DOHH2 (cell line): ENCODE data around the gene TMEM54.

Experiments used
- EZH2phosphoT487 ChIP-seq: fragments of 200-600 bp; sonication (generic); IDR thresholded peaks from 2 replicates; pipeline ENCODE4 v1.6.1; 2017; ENCODE audit warnings: borderline replicate concordance, mild to moderate bottlenecking, antibody characterized with exemption, low read length, moderate library complexity, mixed read lengths
- TF ChIP-seq, protein P1 (sequence below): fragments of 200-600 bp; sonication (generic); IDR thresholded peaks from one replicate; pipeline ENCODE4 v1.5.1; 2014; ENCODE audit warnings: antibody characterized with exemption, mild to moderate bottlenecking, low read depth, low read length; ENCODE audit not compliant: poor library complexity, severe bottlenecking

DNA sequence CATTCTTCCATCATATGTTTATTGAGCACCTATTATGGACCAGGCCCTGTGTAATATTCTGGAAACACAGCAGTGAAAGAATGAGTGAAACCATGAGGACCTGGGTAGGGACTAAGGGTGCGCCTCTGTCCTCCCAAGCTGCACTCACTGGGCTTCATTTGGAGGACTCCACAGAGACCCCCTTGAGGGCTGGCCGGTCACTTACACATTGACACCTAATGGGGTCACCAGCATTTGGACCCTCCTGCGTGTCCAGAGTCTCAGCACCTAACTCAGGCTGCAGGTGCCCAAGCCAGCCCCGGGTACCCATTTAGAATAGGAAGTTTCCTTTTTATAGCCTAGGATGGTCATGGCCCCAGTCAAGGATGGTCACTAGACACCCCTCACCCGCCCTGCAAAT, 27.7 kb downstream of the TMEM54 start:
- TF ChIP-seq, protein P1, sequence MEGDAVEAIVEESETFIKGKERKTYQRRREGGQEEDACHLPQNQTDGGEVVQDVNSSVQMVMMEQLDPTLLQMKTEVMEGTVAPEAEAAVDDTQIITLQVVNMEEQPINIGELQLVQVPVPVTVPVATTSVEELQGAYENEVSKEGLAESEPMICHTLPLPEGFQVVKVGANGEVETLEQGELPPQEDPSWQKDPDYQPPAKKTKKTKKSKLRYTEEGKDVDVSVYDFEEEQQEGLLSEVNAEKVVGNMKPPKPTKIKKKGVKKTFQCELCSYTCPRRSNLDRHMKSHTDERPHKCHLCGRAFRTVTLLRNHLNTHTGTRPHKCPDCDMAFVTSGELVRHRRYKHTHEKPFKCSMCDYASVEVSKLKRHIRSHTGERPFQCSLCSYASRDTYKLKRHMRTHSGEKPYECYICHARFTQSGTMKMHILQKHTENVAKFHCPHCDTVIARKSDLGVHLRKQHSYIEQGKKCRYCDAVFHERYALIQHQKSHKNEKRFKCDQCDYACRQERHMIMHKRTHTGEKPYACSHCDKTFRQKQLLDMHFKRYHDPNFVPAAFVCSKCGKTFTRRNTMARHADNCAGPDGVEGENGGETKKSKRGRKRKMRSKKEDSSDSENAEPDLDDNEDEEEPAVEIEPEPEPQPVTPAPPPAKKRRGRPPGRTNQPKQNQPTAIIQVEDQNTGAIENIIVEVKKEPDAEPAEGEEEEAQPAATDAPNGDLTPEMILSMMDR, result no peak
- TF ChIP-seq EZH2phosphoT487, result no peak
